Spleen (tissue), 11 donors: ENCODE data around the gene ANKRD28. TPM values are rescaled to one million over a fixed set of nuclear protein-coding genes. Genes with fewer than 3 reads are reported as not detected.
A peak's percentile ranks its signal among the peaks of the same experiment; 100 is the strongest.

Source experiments
- DNase-seq: peaks from one replicate; pipeline ENCODE4 v3.0.0-alpha.2; 2020
- H3K27ac ChIP-seq, 8 donors: fragments of 200-600 bp; sonication (generic) in 7 of 8; 1 replicate in 4 of 8; 2 replicates in 4 of 8; pipeline versions ENCODE4 v1.5.0 to v1.8.0; 2016 to 2021; ENCODE audit warnings: inconsistent platforms in 4 of 8, mild to moderate bottlenecking in 4 of 8, moderate library complexity in 1 of 8
- H3K27me3 ChIP-seq, 7 donors: fragments of 200-600 bp; sonication (generic) in 6 of 7; replicated peaks in 1 of 7; 1 replicate in 4 of 7; 2 replicates in 3 of 7; pipeline versions ENCODE4 v1.5.0 to v1.8.0; 2016 to 2021; ENCODE audit warnings: inconsistent platforms in 3 of 7, mild to moderate bottlenecking in 1 of 7
- H3K36me3 ChIP-seq, 6 donors: fragments of 200-600 bp; sonication (generic) in 5 of 6; 1 replicate in 4 of 6; 2 replicates in 2 of 6; pipeline versions ENCODE4 v1.5.0 to v1.8.0; 2016 to 2021; ENCODE audit warnings: inconsistent platforms in 2 of 6
- H3K4me1 ChIP-seq, 6 donors: fragments of 200-600 bp; sonication (generic) in 5 of 6; 1 replicate in 3 of 6; 2 replicates in 3 of 6; pipeline versions ENCODE4 v1.5.0 to v1.8.0; 2016 to 2021; ENCODE audit warnings: inconsistent platforms in 3 of 6
- H3K4me3 ChIP-seq, 8 donors: fragments of 200-600 bp; sonication (generic) in 7 of 8; 1 replicate in 4 of 8; 2 replicates in 4 of 8; pipeline versions ENCODE4 v1.5.0 to v1.8.0; 2016 to 2021; ENCODE audit warnings: inconsistent platforms in 4 of 8, mild to moderate bottlenecking in 4 of 8, moderate library complexity in 2 of 8
- H3K9me3 ChIP-seq, 8 donors: fragments of 200-600 bp; sonication (generic) in 7 of 8; 1 replicate in 4 of 8; 2 replicates in 4 of 8; pipeline versions ENCODE4 v1.5.0 to v1.8.0; 2016 to 2021; ENCODE audit warnings: inconsistent platforms in 4 of 8
- CTCF ChIP-seq, 11 experiments: fragments of 200-600 bp in 7 of 11; fragments of 450-650 bp in 4 of 11; sonication (generic) in 4 of 11; IDR thresholded peaks in 8 of 11; conservative IDR thresholded peaks in 3 of 11; 1 replicate in 7 of 11; 2 replicates in 4 of 11; pipeline versions ENCODE4 v1.4.0 to v1.8.0; 2016 to 2021; ENCODE audit warnings: antibody characterized with exemption in 11 of 11, inconsistent platforms in 4 of 11, mild to moderate bottlenecking in 1 of 11
- POLR2A ChIP-seq, 3 donors: fragments of 450-650 bp; IDR thresholded peaks; one replicate each; pipeline ENCODE4 v1.5.1; 2017; ENCODE audit warnings: antibody characterized with exemption in 3 of 3, mild to moderate bottlenecking in 1 of 3
- POLR2AphosphoS5 ChIP-seq, 3 donors: sonication (generic); formaldehyde crosslinking; IDR thresholded peaks; one replicate each; pipeline ENCODE4 v1.5.1; 2017; ENCODE audit warnings: antibody characterized with exemption in 3 of 3
- WGBS, 5 donors: extraction: QIAGEN DNeasy Blood & Tissue Kit in 3 of 5; methylation state at CpG; one replicate each; pipeline versions ENCODE4 v1.1.5 to v1.1.7; 2013 to 2018; 5-methylcytosine and 5-hydroxymethylcytosine counted together
- intact Hi-C: fragments of 100-400 bp; cut with DNase I; formaldehyde crosslinking; loops from one replicate; pipeline ENCODE4 v1.15.0; 2023; ENCODE audit warnings: low total_unique reads
- polyA plus RNA-seq, 3 donors: library from polyadenylated mRNA; stranded (reverse); fragments of 200-250 nt; gene quantifications; one replicate each; pipeline ENCODE4 v1.2.1, GENCODE V29; 2013
- total RNA-seq, 7 donors: library from RNA; depleted of rRNA in 3 of 7; stranded (reverse); fragments of >200 nt in 3 of 7; fragmentation: NEBNext Ultra II Directional in 4 of 7; extraction: Animal tissue kit (Norgen Biotek cat#: 25700) in 4 of 7; gene quantifications; one replicate each; pipeline versions ENCODE4 v1.1.0 to v1.2.1, GENCODE V29; 2016 to 2021
- donor health status: healthy with polysubstance abuse.
- donor health status: DM: no; HTN: no; CAD: no; lungs with moderate emphysema.
- donor health status: DM: no; HTN: no; CAD: no.
- donor health status: Bipolar disorder and iron deficiency.
- donor health status: healthy.
- donor health status: DM: no; HTN: no; CAD: no.
- donor health status: DM: yes; HTN: yes; CAD: no.

Gene ANKRD28
- total and polyA plus RNA-seq, 10 donors: 5.3 to 68.6 (median 42.2) TPM

DNA sequence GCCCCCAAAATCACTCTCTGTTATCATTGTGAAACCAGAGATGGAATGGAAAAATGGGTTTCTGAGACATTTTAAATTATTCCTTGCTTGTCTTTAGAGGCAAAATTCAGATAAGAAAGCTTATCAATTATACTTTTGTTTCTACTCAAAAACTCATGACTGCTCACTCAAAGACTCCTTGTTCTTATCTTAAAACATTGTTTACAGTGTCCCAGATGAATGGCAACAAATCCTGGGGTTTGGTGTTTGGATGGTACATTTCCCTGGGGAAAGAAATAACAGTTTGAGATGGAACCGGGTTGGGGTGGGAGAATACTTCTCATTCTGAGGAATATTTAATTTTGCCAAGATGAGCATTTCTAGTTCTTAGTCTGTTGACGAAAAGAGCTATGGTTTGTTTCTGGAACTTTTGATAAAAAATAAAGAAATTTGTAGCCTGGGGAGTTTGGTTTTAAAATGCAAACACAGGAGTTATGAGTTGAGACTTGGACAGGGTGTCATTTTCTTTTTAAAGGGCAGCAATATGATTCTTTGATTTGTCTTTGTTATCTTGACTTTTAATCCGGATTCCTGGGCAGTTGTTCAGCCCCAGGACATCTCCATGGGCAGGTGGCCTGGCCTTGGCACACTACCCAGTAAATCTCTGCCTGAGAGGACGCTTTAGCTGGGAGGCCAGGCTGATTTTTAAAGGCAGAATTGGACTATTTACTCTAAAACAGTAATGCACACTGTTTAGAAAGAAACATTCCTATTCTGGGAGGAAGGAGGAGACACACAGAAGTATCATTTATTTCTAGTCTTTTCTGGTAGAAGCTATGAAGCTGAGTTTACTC, 163.8 kb downstream of the ANKRD28 start:
- 48 to 65% (median 58%) methylated on average over 4 of the region's 4 CpGs for WGBS, 5 donors
- DNase-seq: no peak
- H3K27me3 ChIP-seq: no peaks in the 10 kb centered on the region
- H3K4me1 ChIP-seq: peaks cover 7 to 73% (median 45%) of the 10 kb centered on the region in 6 donors
- no peak overlapping the region for H3K4me3 ChIP-seq
- peak overlapping the region in 6 of 8 donors; percentile 3 to 82 (median 36) for H3K27ac ChIP-seq
- no peak for TF ChIP-seq POLR2A (IDR thresholded peaks at IDR 0.05)
- TF ChIP-seq CTCF (IDR thresholded peaks at IDR 0.05 in 8 of 11, conservative IDR thresholded peaks at IDR 0.05 in 3 of 11): no peak
- no peak for TF ChIP-seq POLR2AphosphoS5 (IDR thresholded peaks at IDR 0.05)
- H3K9me3 ChIP-seq: no peaks in the 10 kb centered on the region
- H3K36me3 ChIP-seq: peaks cover 0 to 4% (median 0%) of the 10 kb centered on the region in 6 donors
- intact Hi-C loops: loop anchor here (10.0 kb wide), 1 partner anchor 541 kb away; the partner anchor contains the start of gene GALNT15

DNA sequence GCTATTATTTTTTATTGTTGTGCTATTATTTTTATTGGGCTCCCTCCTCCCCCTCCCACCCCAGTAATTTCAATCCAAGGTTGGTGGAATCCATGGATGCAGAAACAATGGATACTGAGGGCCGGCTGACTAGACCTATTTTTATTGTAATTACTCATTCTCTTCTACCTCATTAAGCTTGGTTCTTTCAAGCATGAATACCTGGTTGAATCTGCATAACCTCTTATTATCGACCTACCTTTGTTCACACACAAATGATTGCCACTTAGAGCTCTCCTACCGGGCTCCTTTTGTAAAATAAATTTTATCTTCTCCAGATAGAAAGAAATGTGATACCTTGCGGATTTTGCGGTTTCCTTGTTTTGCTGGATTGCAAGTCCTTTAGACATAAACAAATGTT, 164.6 kb downstream of the ANKRD28 start:
- H3K9me3 ChIP-seq: no peaks in the 10 kb centered on the region
- no peaks in the 10 kb centered on the region for H3K27me3 ChIP-seq
- H3K4me3 ChIP-seq: no peak overlapping the region
- 88 to 93% (median 90%) methylated on average over 5 of the region's 5 CpGs for WGBS, 5 donors
- DNase-seq: no peak
- H3K4me1 ChIP-seq: peaks cover 7 to 71% (median 45%) of the 10 kb centered on the region in 6 donors
- peaks cover 0 to 4% (median 0%) of the 10 kb centered on the region in 6 donors for H3K36me3 ChIP-seq
- intact Hi-C loops: loop anchor here (10.0 kb wide), 1 partner anchor 542 kb away; the partner anchor contains the start of gene GALNT15
- H3K27ac ChIP-seq: no peak overlapping the region
- TF ChIP-seq POLR2A (IDR thresholded peaks at IDR 0.05): no peak
- no peak for TF ChIP-seq CTCF (IDR thresholded peaks at IDR 0.05 in 8 of 11, conservative IDR thresholded peaks at IDR 0.05 in 3 of 11)
- TF ChIP-seq POLR2AphosphoS5 (IDR thresholded peaks at IDR 0.05): no peak

- Histone ChIP-seq H3K27me3 (no peaks in the 10 kb centered on the region), H3K36me3 (peaks cover 0 to 3% (median 0%) of the 10 kb centered on the region in 6 donors), H3K4me1 (peaks cover 7 to 62% (median 41%) of the 10 kb centered on the region in 6 donors), H3K9me3 (no peaks in the 10 kb centered on the region), H3K4me3 (no peak overlapping the region), H3K27ac (peak overlapping the region in 2 of 8 donors; percentile 73 to 76)
- TF ChIP-seq CTCF (IDR thresholded peaks at IDR 0.05 in 8 of 11, conservative IDR thresholded peaks at IDR 0.05 in 3 of 11) (no peak), POLR2AphosphoS5 (IDR thresholded peaks at IDR 0.05) (no peak), POLR2A (IDR thresholded peaks at IDR 0.05) (no peak)
- no peak for DNase-seq
- WGBS, 5 donors: 95 to 97% (median 96%) methylated on average over 4 of the region's 4 CpGs
- intact Hi-C loops: loop anchor here (10.0 kb wide), 1 partner anchor 543 kb away; the partner anchor contains the start of gene GALNT15
Observed at GRCh38 chr3:15632212-15632580, 165.6 kb downstream of the ANKRD28 start.
